ENCODE measurements around the gene CELA3A.
"Not testable (repeated sequence)": the region's sequence is repeated elsewhere in the genome, so short reads cannot be mapped to it uniquely, and the experiment has no call there.

CELA3A gene

GRCh38 chr1:22021061-22021460, 19.6 kb downstream of the CELA3A start:
- no peak for DNase-seq

GRCh38 chr1:22024485-22025367, 23.3 kb downstream of the CELA3A start:
- peak; percentile 88 to 92 for DNase-seq

GRCh38 chr1:22025368-22026155, 24.1 kb downstream of the CELA3A start:
- peak; percentile 88 to 92 for DNase-seq

- no peak for DNase-seq
Measured at GRCh38 chr1:22026924-22027289, 25.4 kb downstream of the CELA3A start.

- no peak for DNase-seq
Measured at GRCh38 chr1:22030057-22030456, 28.6 kb downstream of the CELA3A start.

- no peak for DNase-seq
Measured at GRCh38 chr1:22030473-22030872, 29.0 kb downstream of the CELA3A start.

GRCh38 chr1:22031214-22031962, 29.9 kb downstream of the CELA3A start:
- DNase-seq = no peak

GRCh38 chr1:22034834-22035233, 33.4 kb downstream of the CELA3A start:
- not testable (repeated sequence) for DNase-seq

- DNase-seq = no peak
Measured at GRCh38 chr1:22037520-22037919, 36.1 kb downstream of the CELA3A start.

- no peak for DNase-seq
Measured at GRCh38 chr1:22038036-22038435, 36.6 kb downstream of the CELA3A start.

GRCh38 chr1:22039594-22040285, 38.3 kb downstream of the CELA3A start:
- no peak for DNase-seq

GRCh38 chr1:22040286-22040623, 38.8 kb downstream of the CELA3A start:
- DNase-seq = no peak

- no peak for DNase-seq
Measured at GRCh38 chr1:22041505-22041904, 40.0 kb downstream of the CELA3A start.

GRCh38 chr1:22043198-22043769, 41.8 kb downstream of the CELA3A start:
- DNase-seq = no peak

- DNase-seq = no peak
Measured at GRCh38 chr1:22044690-22045420, 43.4 kb downstream of the CELA3A start.

- no peak for DNase-seq
Measured at GRCh38 chr1:22045604-22046228, 44.3 kb downstream of the CELA3A start.

- no peak for DNase-seq
Measured at GRCh38 chr1:22048351-22049192, 47.1 kb downstream of the CELA3A start.

- no peak for DNase-seq
Measured at GRCh38 chr1:22050330-22050729, 48.9 kb downstream of the CELA3A start.

GRCh38 chr1:22051607-22052114, 50.2 kb downstream of the CELA3A start:
- no peak for DNase-seq

Data from NCI-H524 (cell line).